ENCODE data around the gene RBBP8NL.
A peak's percentile ranks its signal among the peaks of the same experiment; 100 is the strongest.
"Not testable (repeated sequence)": the region's sequence is repeated elsewhere in the genome, so short reads cannot be mapped to it uniquely, and the experiment has no call there.

RBBP8NL gene

GRCh38 chr20:62374331-62375152 is 52.8 kb downstream of the RBBP8NL start:
- DNase-seq (ENCODE audit: low spot score), result no peak

- DNase-seq (ENCODE audit: low spot score), result not testable (repeated sequence)
These were observed 53.6 kb downstream of the RBBP8NL start for GRCh38 chr20:62373631-62374179.

- no peak for DNase-seq (ENCODE audit: low spot score)
These were observed 55.0 kb downstream of the RBBP8NL start for GRCh38 chr20:62372042-62372993.

- DNase-seq (ENCODE audit: low spot score), result no peak
These were observed 55.7 kb downstream of the RBBP8NL start for GRCh38 chr20:62371588-62372041.

GRCh38 chr20:62370807-62371587 is 56.3 kb downstream of the RBBP8NL start:
- DNase-seq (ENCODE audit: low spot score), result no peak

GRCh38 chr20:62370115-62370806 is 57.1 kb downstream of the RBBP8NL start:
- no peak for DNase-seq (ENCODE audit: low spot score)

GRCh38 chr20:62369815-62370114 is 57.6 kb downstream of the RBBP8NL start:
- no peak for DNase-seq (ENCODE audit: low spot score)

GRCh38 chr20:62368976-62369814 is 58.1 kb downstream of the RBBP8NL start:
- peak; percentile 64 for DNase-seq (ENCODE audit: low spot score)

- DNase-seq (ENCODE audit: low spot score), result no peak
These were observed 58.9 kb downstream of the RBBP8NL start for GRCh38 chr20:62368392-62368975.

GRCh38 chr20:62367633-62368391 is 59.5 kb downstream of the RBBP8NL start:
- DNase-seq (ENCODE audit: low spot score), result no peak

- DNase-seq (ENCODE audit: low spot score), result no peak
These were observed 60.2 kb downstream of the RBBP8NL start, which contains the start of gene LAMA5 for GRCh38 chr20:62367136-62367632. Gene LAMA5, minus strand, starts transcription at chr20:62367312. Its CDS starts 67 bp downstream, at chr20:62367245.

GRCh38 chr20:62366370-62367135 is 60.8 kb downstream of the RBBP8NL start:
- DNase-seq (ENCODE audit: low spot score), result no peak

GRCh38 chr20:62365814-62366369 is 61.4 kb downstream of the RBBP8NL start:
- no peak for DNase-seq (ENCODE audit: low spot score)

- no peak for DNase-seq (ENCODE audit: low spot score)
These were observed 62.2 kb downstream of the RBBP8NL start for GRCh38 chr20:62364911-62365736.

- DNase-seq (ENCODE audit: low spot score), result peak; percentile 64
These were observed 63.2 kb downstream of the RBBP8NL start for GRCh38 chr20:62363920-62364851.

All from kidney capillary endothelial cell (primary cell).